H1 (cell line): ENCODE measurements around the gene CASKIN2. TPM values are rescaled to one million over a fixed set of nuclear protein-coding genes. Genes with fewer than 3 reads are reported as not detected.

Source experiments
- CBX8 ChIP-seq: fragments of 300-800, 300-1000 bp; sonication (generic); IDR thresholded peaks from 2 replicates; pipeline ENCODE4 v1.7.1; 2016; ENCODE audit warnings: low read depth, low read length, borderline replicate concordance
- CHD7 ChIP-seq: fragments of 300-600 bp; sonication (generic); IDR thresholded peaks from 2 replicates; pipeline ENCODE4 v1.7.1; 2012; ENCODE audit warnings: low read length, moderate library complexity, mild to moderate bottlenecking, inconsistent platforms; ENCODE audit not compliant: insufficient replicate concordance
- GTF2F1 ChIP-seq: IDR thresholded peaks from 2 replicates; pipeline ENCODE4 v1.6.1; 2012; ENCODE audit warnings: low read depth, low read length, improper control_type of control experiment, borderline replicate concordance
- HDAC2 ChIP-seq, 2 experiments: fragments of 300-600 bp in 1 of 2; sonication (generic) in 1 of 2; IDR thresholded peaks; 2 replicates each; pipeline ENCODE4 v1.6.1; 2011 to 2012; ENCODE audit warnings: low read depth in 2 of 2, low read length in 2 of 2, mild to moderate bottlenecking in 2 of 2, moderate library complexity in 2 of 2, borderline replicate concordance in 1 of 2, inconsistent platforms in 1 of 2
- polyA plus RNA-seq, 7 experiments: library from polyadenylated mRNA; depleted of rRNA in 3 of 7; stranded (reverse) in 5 of 7; unstranded in 2 of 7; fragments of >200 nt in 5 of 7; fragments of 200-250 nt in 2 of 7; gene quantifications; 1 replicate in 5 of 7; 2 replicates in 1 of 7; 4 replicates in 1 of 7; pipeline versions ENCODE4 v1.2.1 to v1.2.3, GENCODE V29; 2011 to 2013; ENCODE audit warnings: missing spikeins in 2 of 7, mixed read lengths in 2 of 7
- total RNA-seq: library from RNA; stranded (reverse); fragmentation: NEBNext Ultra II Directional; extraction: Animal tissue kit (Norgen Biotek cat#: 25700); gene quantifications from 2 replicates; pipeline ENCODE4 v1.2.1, GENCODE V29; 2021

Gene CASKIN2
- total and polyA plus RNA-seq, 2 of the 8 experiments (the other 6 are each of a cell fraction or from before 2014, with no cell fraction given) = 6.7 to 32.3 TPM

DNA sequence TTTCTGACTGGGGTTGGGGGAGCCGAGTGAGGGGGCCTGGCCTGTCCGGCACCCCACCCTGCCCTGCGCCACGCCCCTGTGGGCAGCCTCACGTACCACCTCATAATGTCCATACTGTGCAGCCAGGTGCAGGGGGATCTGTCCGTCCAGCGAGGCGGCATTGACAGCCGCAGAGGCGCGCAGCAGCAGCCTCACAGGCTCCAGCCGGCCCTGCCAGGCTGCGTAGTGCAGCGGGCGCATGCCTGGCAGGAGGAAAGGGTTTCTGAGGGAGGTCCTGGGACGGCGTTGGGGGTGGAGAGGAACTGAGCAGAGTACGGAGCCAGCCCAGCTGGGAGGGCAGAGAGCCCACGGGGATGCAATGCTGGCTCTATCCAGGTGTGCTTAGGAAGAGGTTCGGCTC, 8.4 kb downstream of the CASKIN2 start (continued):
- TF ChIP-seq CHD7 = no peak
- TF ChIP-seq GTF2F1 = no peak
- TF ChIP-seq HDAC2 (IDR thresholded peaks at IDR 0.05; ENCODE audit: borderline replicate concordance in 1 of 2, low read depth in 2 of 2, low read length in 2 of 2) = no peak
- no peak for TF ChIP-seq CBX8
- TF ChIP-seq, all 59 proteins: peak for 0
